Activated CD4-positive, alpha-beta T cell treated with anti-CD3 and anti-CD28 coated beads, Interleukin-2, Interleukin-4, amounts not matched to agents 100 ng/mL and 50 ng/mL, durations not matched to agents 16 hours and 8 hours (primary cell): ENCODE data around the gene FLRT2.

Experiments used
- DNase-seq: peaks from one replicate; pipeline ENCODE4 v3.0.0-alpha.2; 2020; ENCODE audit warnings: low spot score

The FLRT2 gene

GRCh38 chr14:85596562-85596961 lies 66.6 kb downstream of the FLRT2 start:
- DNase-seq: no peak

- DNase-seq: no peak
These were observed 67.8 kb downstream of the FLRT2 start for GRCh38 chr14:85597701-85598100.

- DNase-seq: no peak
These were observed 70.0 kb downstream of the FLRT2 start for GRCh38 chr14:85599939-85600338.

GRCh38 chr14:85601246-85601645 lies 71.3 kb downstream of the FLRT2 start:
- DNase-seq: no peak

GRCh38 chr14:85601690-85602089 lies 71.7 kb downstream of the FLRT2 start:
- DNase-seq: no peak

- no peak for DNase-seq
These were observed 72.4 kb downstream of the FLRT2 start for GRCh38 chr14:85602345-85602744.

GRCh38 chr14:85604021-85604420 lies 74.1 kb downstream of the FLRT2 start:
- DNase-seq: no peak

- no peak for DNase-seq
These were observed 74.8 kb downstream of the FLRT2 start for GRCh38 chr14:85604714-85605113.

- DNase-seq: no peak
These were observed 77.7 kb downstream of the FLRT2 start for GRCh38 chr14:85607651-85608081.

- DNase-seq: no peak
These were observed 83.6 kb downstream of the FLRT2 start for GRCh38 chr14:85613496-85613895.

GRCh38 chr14:85616386-85616885 lies 86.5 kb downstream of the FLRT2 start:
- no peak for DNase-seq

- no peak for DNase-seq
These were observed 86.9 kb downstream of the FLRT2 start for GRCh38 chr14:85616886-85617285.

GRCh38 chr14:85617791-85618190 lies 87.8 kb downstream of the FLRT2 start:
- no peak for DNase-seq

- DNase-seq: no peak
These were observed 88.4 kb downstream of the FLRT2 start for GRCh38 chr14:85618390-85618789.

GRCh38 chr14:85618978-85619377 lies 89.0 kb downstream of the FLRT2 start:
- no peak for DNase-seq

GRCh38 chr14:85619851-85620250 lies 89.9 kb downstream of the FLRT2 start:
- no peak for DNase-seq

GRCh38 chr14:85620947-85621346 lies 91.0 kb downstream of the FLRT2 start:
- DNase-seq: no peak

- no peak for DNase-seq
These were observed 92.2 kb downstream of the FLRT2 start for GRCh38 chr14:85622106-85622505.

- no peak for DNase-seq
These were observed 93.2 kb downstream of the FLRT2 start for GRCh38 chr14:85622986-85623685.

- DNase-seq: no peak
These were observed 96.1 kb downstream of the FLRT2 start for GRCh38 chr14:85625925-85626585.

GRCh38 chr14:85634205-85634604 lies 104.3 kb downstream of the FLRT2 start:
- DNase-seq: no peak

GRCh38 chr14:85644211-85644610 lies 114.3 kb downstream of the FLRT2 start:
- DNase-seq: no peak

GRCh38 chr14:85653029-85653428 lies 123.1 kb downstream of the FLRT2 start:
- no peak for DNase-seq
